Spleen (tissue), 11 donors: Measurements from ENCODE around the gene ARL10. TPM values are rescaled to one million over a fixed set of nuclear protein-coding genes. Genes with fewer than 3 reads are reported as not detected.

Experiments
- DNase-seq: peaks from one replicate; pipeline ENCODE4 v3.0.0-alpha.2; 2020
- H3K27ac ChIP-seq, 8 donors: fragments of 200-600 bp; sonication (generic) in 7 of 8; 1 replicate in 4 of 8; 2 replicates in 4 of 8; pipeline versions ENCODE4 v1.5.0 to v1.8.0; 2016 to 2021; ENCODE audit warnings: inconsistent platforms in 4 of 8, mild to moderate bottlenecking in 4 of 8, moderate library complexity in 1 of 8
- H3K27me3 ChIP-seq, 7 donors: fragments of 200-600 bp; sonication (generic) in 6 of 7; replicated peaks in 1 of 7; 1 replicate in 4 of 7; 2 replicates in 3 of 7; pipeline versions ENCODE4 v1.5.0 to v1.8.0; 2016 to 2021; ENCODE audit warnings: inconsistent platforms in 3 of 7, mild to moderate bottlenecking in 1 of 7
- H3K36me3 ChIP-seq, 6 donors: fragments of 200-600 bp; sonication (generic) in 5 of 6; 1 replicate in 4 of 6; 2 replicates in 2 of 6; pipeline versions ENCODE4 v1.5.0 to v1.8.0; 2016 to 2021; ENCODE audit warnings: inconsistent platforms in 2 of 6
- H3K4me1 ChIP-seq, 6 donors: fragments of 200-600 bp; sonication (generic) in 5 of 6; 1 replicate in 3 of 6; 2 replicates in 3 of 6; pipeline versions ENCODE4 v1.5.0 to v1.8.0; 2016 to 2021; ENCODE audit warnings: inconsistent platforms in 3 of 6
- H3K4me3 ChIP-seq, 8 donors: fragments of 200-600 bp; sonication (generic) in 7 of 8; 1 replicate in 4 of 8; 2 replicates in 4 of 8; pipeline versions ENCODE4 v1.5.0 to v1.8.0; 2016 to 2021; ENCODE audit warnings: inconsistent platforms in 4 of 8, mild to moderate bottlenecking in 4 of 8, moderate library complexity in 2 of 8
- H3K9me3 ChIP-seq, 8 donors: fragments of 200-600 bp; sonication (generic) in 7 of 8; 1 replicate in 4 of 8; 2 replicates in 4 of 8; pipeline versions ENCODE4 v1.5.0 to v1.8.0; 2016 to 2021; ENCODE audit warnings: inconsistent platforms in 4 of 8
- CTCF ChIP-seq, 11 experiments: fragments of 200-600 bp in 7 of 11; fragments of 450-650 bp in 4 of 11; sonication (generic) in 4 of 11; IDR thresholded peaks in 8 of 11; conservative IDR thresholded peaks in 3 of 11; 1 replicate in 7 of 11; 2 replicates in 4 of 11; pipeline versions ENCODE4 v1.4.0 to v1.8.0; 2016 to 2021; ENCODE audit warnings: antibody characterized with exemption in 11 of 11, inconsistent platforms in 4 of 11, mild to moderate bottlenecking in 1 of 11
- POLR2A ChIP-seq, 3 donors: fragments of 450-650 bp; IDR thresholded peaks; one replicate each; pipeline ENCODE4 v1.5.1; 2017; ENCODE audit warnings: antibody characterized with exemption in 3 of 3, mild to moderate bottlenecking in 1 of 3
- POLR2AphosphoS5 ChIP-seq, 3 donors: sonication (generic); formaldehyde crosslinking; IDR thresholded peaks; one replicate each; pipeline ENCODE4 v1.5.1; 2017; ENCODE audit warnings: antibody characterized with exemption in 3 of 3
- WGBS, 5 donors: extraction: QIAGEN DNeasy Blood & Tissue Kit in 3 of 5; methylation state at CpG; one replicate each; pipeline versions ENCODE4 v1.1.5 to v1.1.7; 2013 to 2018; 5-methylcytosine and 5-hydroxymethylcytosine counted together
- intact Hi-C: fragments of 100-400 bp; cut with DNase I; formaldehyde crosslinking; loops from one replicate; pipeline ENCODE4 v1.15.0; 2023; ENCODE audit warnings: low total_unique reads
- polyA plus RNA-seq, 3 donors: library from polyadenylated mRNA; stranded (reverse); fragments of 200-250 nt; gene quantifications; one replicate each; pipeline ENCODE4 v1.2.1, GENCODE V29; 2013
- total RNA-seq, 7 donors: library from RNA; depleted of rRNA in 3 of 7; stranded (reverse); fragments of >200 nt in 3 of 7; fragmentation: NEBNext Ultra II Directional in 4 of 7; extraction: Animal tissue kit (Norgen Biotek cat#: 25700) in 4 of 7; gene quantifications; one replicate each; pipeline versions ENCODE4 v1.1.0 to v1.2.1, GENCODE V29; 2016 to 2021
- donor health status: healthy with polysubstance abuse.
- donor health status: DM: no; HTN: no; CAD: no; lungs with moderate emphysema.
- donor health status: DM: no; HTN: no; CAD: no.
- donor health status: Bipolar disorder and iron deficiency.
- donor health status: healthy.
- donor health status: DM: no; HTN: no; CAD: no.
- donor health status: DM: yes; HTN: yes; CAD: no.

ARL10 gene
- total and polyA plus RNA-seq, 10 donors, result 1.6 to 17.8 (median 6.8) TPM

- H3K36me3 ChIP-seq, result peaks cover 0 to 53% (median 36%) of the 10 kb centered on the region in 6 donors
- intact Hi-C loops, result no loop called here
- no peak overlapping the region for H3K4me3 ChIP-seq
- H3K9me3 ChIP-seq, result no peaks in the 10 kb centered on the region
- no peaks in the 10 kb centered on the region for H3K27me3 ChIP-seq
- no peak overlapping the region for H3K27ac ChIP-seq
- no peak for DNase-seq
- peaks cover 8 to 49% (median 29%) of the 10 kb centered on the region in 6 donors for H3K4me1 ChIP-seq
- TF ChIP-seq POLR2AphosphoS5 (IDR thresholded peaks at IDR 0.05) (no peak), CTCF (IDR thresholded peaks at IDR 0.05 in 8 of 11, conservative IDR thresholded peaks at IDR 0.05 in 3 of 11) (no peak), POLR2A (IDR thresholded peaks at IDR 0.05) (no peak)
- 88 to 94% (median 93%) methylated on average over 3 to 5 of the region's 5 CpGs for WGBS, 5 donors
Measured at GRCh38 chr5:176410486-176411180, 45.3 kb downstream of the ARL10 start.

- H3K4me1 ChIP-seq, result peaks cover 14 to 67% (median 43%) of the 10 kb centered on the region in 6 donors
- no peak overlapping the region for H3K27ac ChIP-seq
Measured at GRCh38 chr5:176412517-176413254, 47.4 kb downstream of the ARL10 start.

GRCh38 chr5:176413255-176413565 is 47.9 kb downstream of the ARL10 start:
- H3K4me1 ChIP-seq, result peaks cover 14 to 67% (median 43%) of the 10 kb centered on the region in 6 donors
- H3K27ac ChIP-seq, result peak overlapping the region in 2 of 8 donors; percentile 23 to 27
- intact Hi-C loops, result no loop called here
- no peaks in the 10 kb centered on the region for H3K27me3 ChIP-seq
- H3K9me3 ChIP-seq, result no peaks in the 10 kb centered on the region
- TF ChIP-seq POLR2A (IDR thresholded peaks at IDR 0.05) (no peak), POLR2AphosphoS5 (IDR thresholded peaks at IDR 0.05) (no peak), CTCF (IDR thresholded peaks at IDR 0.05 in 8 of 11, conservative IDR thresholded peaks at IDR 0.05 in 3 of 11) (no peak)
- H3K36me3 ChIP-seq, result peaks cover 0 to 28% (median 12%) of the 10 kb centered on the region in 6 donors
- no peak overlapping the region for H3K4me3 ChIP-seq
- no peak for DNase-seq
- 80 to 97% (median 87%) methylated on average over 2 of the region's 2 CpGs for WGBS, 5 donors

More at GRCh38 chr5:176412517-176413254, 47.4 kb downstream of the ARL10 start:
- TF ChIP-seq POLR2A (IDR thresholded peaks at IDR 0.05) (no peak), POLR2AphosphoS5 (IDR thresholded peaks at IDR 0.05) (no peak), CTCF (IDR thresholded peaks at IDR 0.05 in 8 of 11, conservative IDR thresholded peaks at IDR 0.05 in 3 of 11) (no peak)
- Histone ChIP-seq H3K36me3 (peaks cover 0 to 33% (median 17%) of the 10 kb centered on the region in 6 donors), H3K9me3 (no peaks in the 10 kb centered on the region), H3K27me3 (no peaks in the 10 kb centered on the region), H3K4me3 (no peak overlapping the region)
- intact Hi-C loops, result no loop called here
- no peak for DNase-seq
- 85 to 98% (median 88%) methylated on average over 10 of the region's 10 CpGs for WGBS, 5 donors

- TF ChIP-seq POLR2AphosphoS5 (IDR thresholded peaks at IDR 0.05) (no peak), CTCF (IDR thresholded peaks at IDR 0.05 in 8 of 11, conservative IDR thresholded peaks at IDR 0.05 in 3 of 11) (no peak), POLR2A (IDR thresholded peaks at IDR 0.05) (no peak)
- H3K27ac ChIP-seq, result peak overlapping the region in 2 of 8 donors; percentile 23 to 27
- H3K9me3 ChIP-seq, result no peaks in the 10 kb centered on the region
- H3K4me1 ChIP-seq, result peaks cover 14 to 67% (median 43%) of the 10 kb centered on the region in 6 donors
- 77 to 95% (median 92%) methylated on average over 7 of the region's 7 CpGs for WGBS, 5 donors
- no peak for DNase-seq
- H3K27me3 ChIP-seq, result no peaks in the 10 kb centered on the region
- intact Hi-C loops, result no loop called here
- H3K36me3 ChIP-seq, result peaks cover 0 to 22% (median 9%) of the 10 kb centered on the region in 6 donors
- no peak overlapping the region for H3K4me3 ChIP-seq
Measured at GRCh38 chr5:176413709-176414191, 48.5 kb downstream of the ARL10 start.
